ENCODE measurements around the gene TMEM213. TPM values are rescaled to one million over a fixed set of nuclear protein-coding genes. Genes with fewer than 3 reads are reported as not detected.

TMEM213 gene
- total and polyA plus RNA-seq, 8 donors, result 0.05 to 32.8 (median 0.84) TPM

DNA sequence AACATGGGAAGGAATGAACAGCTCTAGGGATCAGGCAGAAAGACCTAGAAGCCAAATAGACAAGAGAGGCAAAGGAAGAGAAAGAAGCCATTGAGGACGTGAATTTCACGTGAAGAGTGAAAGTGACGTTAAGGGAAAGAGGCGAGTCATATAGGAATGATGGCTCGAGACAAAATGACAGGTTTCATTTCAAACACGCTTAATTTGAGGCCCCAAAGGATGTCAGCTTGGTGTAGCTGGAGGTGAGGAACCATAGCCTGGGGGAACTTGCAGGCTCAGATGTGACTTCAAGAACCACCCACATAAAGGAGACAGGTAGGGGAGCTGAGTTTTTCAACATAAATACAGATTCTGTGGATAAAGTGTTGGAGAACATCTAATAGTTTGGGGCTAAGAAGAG is 84.5 kb downstream of the TMEM213 start:
- H3K4me1 ChIP-seq, result no peaks in the 10 kb centered on the region
- H3K9me3 ChIP-seq, result no peaks in the 10 kb centered on the region
- DNase-seq (no peak), ATAC-seq (no peak)
- no peaks in the 10 kb centered on the region for H3K27me3 ChIP-seq
- H3K27ac ChIP-seq, result no peak overlapping the region
- H3K36me3 ChIP-seq, result no peaks in the 10 kb centered on the region
- no peak overlapping the region for H3K4me3 ChIP-seq
- intact Hi-C loops (cut with DNase I), result loop anchor here in 1 of 2 donors (10.0 kb wide), 1 partner anchor 103 kb away; the partner anchor contains the start of gene KIAA1549
- TF ChIP-seq, protein P1, sequence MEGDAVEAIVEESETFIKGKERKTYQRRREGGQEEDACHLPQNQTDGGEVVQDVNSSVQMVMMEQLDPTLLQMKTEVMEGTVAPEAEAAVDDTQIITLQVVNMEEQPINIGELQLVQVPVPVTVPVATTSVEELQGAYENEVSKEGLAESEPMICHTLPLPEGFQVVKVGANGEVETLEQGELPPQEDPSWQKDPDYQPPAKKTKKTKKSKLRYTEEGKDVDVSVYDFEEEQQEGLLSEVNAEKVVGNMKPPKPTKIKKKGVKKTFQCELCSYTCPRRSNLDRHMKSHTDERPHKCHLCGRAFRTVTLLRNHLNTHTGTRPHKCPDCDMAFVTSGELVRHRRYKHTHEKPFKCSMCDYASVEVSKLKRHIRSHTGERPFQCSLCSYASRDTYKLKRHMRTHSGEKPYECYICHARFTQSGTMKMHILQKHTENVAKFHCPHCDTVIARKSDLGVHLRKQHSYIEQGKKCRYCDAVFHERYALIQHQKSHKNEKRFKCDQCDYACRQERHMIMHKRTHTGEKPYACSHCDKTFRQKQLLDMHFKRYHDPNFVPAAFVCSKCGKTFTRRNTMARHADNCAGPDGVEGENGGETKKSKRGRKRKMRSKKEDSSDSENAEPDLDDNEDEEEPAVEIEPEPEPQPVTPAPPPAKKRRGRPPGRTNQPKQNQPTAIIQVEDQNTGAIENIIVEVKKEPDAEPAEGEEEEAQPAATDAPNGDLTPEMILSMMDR (IDR thresholded peaks at IDR 0.05), result no peak

DNA sequence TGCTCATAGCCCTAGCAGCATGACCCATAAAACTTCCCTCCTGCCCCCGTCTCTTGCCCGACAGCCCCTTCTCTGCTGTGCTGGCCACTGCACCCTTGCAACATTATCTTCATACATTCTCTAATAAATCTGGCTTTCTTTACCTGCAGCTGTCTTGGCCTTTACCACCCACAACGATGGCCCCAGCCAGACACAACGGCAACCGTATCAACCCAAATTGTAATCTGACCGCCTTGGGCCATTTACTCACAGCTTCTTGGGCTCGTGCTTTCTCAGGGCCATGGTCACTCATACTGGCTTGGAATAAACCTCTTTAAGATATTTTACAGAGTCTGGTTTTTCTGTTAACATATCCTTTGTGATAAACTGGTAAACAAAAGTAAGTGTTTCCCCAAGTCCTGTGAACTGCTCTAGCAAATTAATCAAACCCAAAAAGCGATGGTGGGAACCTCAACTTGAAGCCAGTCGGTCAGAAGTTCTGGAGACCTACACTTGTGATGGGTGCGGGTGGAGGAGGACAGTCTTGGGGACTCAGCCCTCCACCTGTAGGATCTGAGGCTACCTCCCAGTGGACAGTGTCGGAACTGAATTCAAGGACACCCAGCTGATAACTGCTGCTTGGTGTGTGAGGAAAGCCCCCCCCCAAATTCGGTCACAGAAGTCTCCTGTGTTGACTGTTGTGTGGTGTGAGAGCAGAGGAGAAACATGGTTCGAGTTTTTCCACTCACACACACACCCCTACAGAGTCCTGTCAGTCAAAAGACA is 87.8 kb downstream of the TMEM213 start:
- H3K27ac ChIP-seq, result no peak overlapping the region
- intact Hi-C loops (cut with DNase I), result loop anchor here in 1 of 2 donors (10.0 kb wide), 1 partner anchor 99 kb away; the partner anchor contains the start of gene KIAA1549
- H3K4me1 ChIP-seq, result no peaks in the 10 kb centered on the region
- TF ChIP-seq, protein P1 (IDR thresholded peaks at IDR 0.05), result no peak
- H3K9me3 ChIP-seq, result no peaks in the 10 kb centered on the region
- no peak for ATAC-seq
- H3K4me3 ChIP-seq, result no peak overlapping the region
- DNase-seq, result no peak
- H3K36me3 ChIP-seq, result no peaks in the 10 kb centered on the region
- H3K27me3 ChIP-seq, result no peaks in the 10 kb centered on the region

DNA sequence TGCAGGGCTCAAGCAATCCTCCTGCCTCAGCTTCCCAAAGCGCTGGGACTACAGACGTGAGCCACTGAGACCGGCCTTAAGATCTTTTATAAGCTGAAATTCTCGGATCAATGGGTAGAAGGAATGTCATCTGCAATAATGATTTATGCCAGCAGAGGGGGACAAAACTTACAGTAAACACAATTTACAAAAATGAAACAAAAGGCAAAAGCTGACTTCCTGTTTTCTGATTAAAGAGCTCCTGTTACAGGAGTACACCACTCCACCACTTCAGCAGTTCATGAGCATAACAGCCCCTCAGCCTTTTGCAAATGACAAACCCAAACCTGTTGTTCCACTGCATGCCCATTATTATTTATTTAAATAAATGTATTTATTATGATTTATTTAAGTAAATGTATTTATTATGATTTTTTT is 88.7 kb downstream of the TMEM213 start:
- intact Hi-C loops (cut with DNase I), result loop anchor here in 1 of 2 donors (10.0 kb wide), 1 partner anchor 98 kb away; the partner anchor contains the start of gene KIAA1549
- ATAC-seq (peak; percentile 84), DNase-seq (peak in 2 of 4 donors; percentile 25 to 63)
- TF ChIP-seq, protein P1 (IDR thresholded peaks at IDR 0.05), result peak; percentile 63 to 79
- no peaks in the 10 kb centered on the region for H3K9me3 ChIP-seq
- H3K4me1 ChIP-seq, result no peaks in the 10 kb centered on the region
- no peaks in the 10 kb centered on the region for H3K27me3 ChIP-seq
- H3K36me3 ChIP-seq, result no peaks in the 10 kb centered on the region
- no peak overlapping the region for H3K27ac ChIP-seq
- H3K4me3 ChIP-seq, result no peak overlapping the region

DNA sequence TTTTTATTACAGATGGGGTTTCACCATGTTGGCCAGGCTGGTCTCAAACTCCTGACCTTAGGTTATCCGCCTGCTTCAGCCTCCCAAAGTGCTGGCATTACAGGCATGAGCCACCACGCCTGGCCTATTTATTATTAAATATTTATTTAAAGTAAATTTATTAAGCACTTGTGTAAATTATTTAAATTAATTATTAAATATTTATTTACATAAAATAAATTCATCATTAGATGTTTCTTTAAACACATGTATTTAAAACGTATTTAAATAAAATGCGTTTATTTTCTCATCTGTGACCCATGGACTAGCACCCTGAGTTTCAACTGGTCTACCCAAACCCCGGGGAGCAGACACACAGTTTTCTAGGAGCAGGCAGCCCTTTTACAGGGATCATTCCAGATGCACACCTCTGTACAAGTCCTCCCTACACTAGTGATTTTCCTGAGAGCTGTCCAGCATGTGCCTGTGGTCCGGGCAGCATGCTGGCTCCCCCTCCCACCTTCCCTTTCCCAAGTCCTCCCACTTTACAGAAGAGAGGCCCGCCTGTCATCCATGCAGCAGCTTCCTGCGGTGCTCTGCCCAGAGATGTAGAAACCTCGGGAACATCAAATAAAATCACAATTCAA is 89.4 kb downstream of the TMEM213 start:
- TF ChIP-seq, protein P1 (IDR thresholded peaks at IDR 0.05), result no peak
- ATAC-seq (no peak), DNase-seq (no peak)
- Histone ChIP-seq H3K27ac (no peak overlapping the region), H3K27me3 (no peaks in the 10 kb centered on the region), H3K9me3 (no peaks in the 10 kb centered on the region), H3K36me3 (no peaks in the 10 kb centered on the region), H3K4me1 (no peaks in the 10 kb centered on the region), H3K4me3 (no peak overlapping the region)
- intact Hi-C loops (cut with DNase I), result loop anchor here in 1 of 2 donors (10.0 kb wide), 1 partner anchor 98 kb away; the partner anchor contains the start of gene KIAA1549

Other genes with a start within 250 kb of the TMEM213 start
- gene SVOPL, start 96.6 kb upstream of the TMEM213 start, total RNA-seq, result under 1 TPM in 1 of 2 donors, not detected in 1; 0.26 TPM
- 1 to 10 TPM; 1.9 to 3.8 (median 2.9) TPM for gene SVOPL, start 96.6 kb upstream of the TMEM213 start, polyA plus RNA-seq (ENCODE audit: insufficient read length in 6 of 6)
- 1 to 10 TPM in 1 of 2 donors, under 1 TPM in 1; 0.99 to 7.3 TPM for gene ATP6V0A4, start 202 bp downstream of the TMEM213 start, total RNA-seq
- gene ATP6V0A4, start 202 bp downstream of the TMEM213 start, polyA plus RNA-seq (ENCODE audit: insufficient read length in 6 of 6), result 1 to 10 TPM in 1 of 6 donors, under 1 TPM in 5; 0.52 to 1.8 (median 0.73) TPM
- gene KIAA1549, start 183.4 kb downstream of the TMEM213 start, total RNA-seq, result 1 to 10 TPM; 4.1 to 4.8 TPM
- 10 to 100 TPM; 13.9 to 16.9 (median 15.6) TPM for gene KIAA1549, start 183.4 kb downstream of the TMEM213 start, polyA plus RNA-seq (ENCODE audit: insufficient read length in 6 of 6)
- 10 to 100 TPM in 1 of 2 donors, 1 to 10 TPM in 1; 8.4 to 12.4 TPM for gene ZC3HAV1L, start 238.0 kb downstream of the TMEM213 start, total RNA-seq
- 10 to 100 TPM; 23.1 to 27.9 (median 24.5) TPM for gene ZC3HAV1L, start 238.0 kb downstream of the TMEM213 start, polyA plus RNA-seq (ENCODE audit: insufficient read length in 6 of 6)

Measured in left lung (tissue), 10 donors.